Hepatocyte (in vitro differentiated cells): ENCODE results near the gene ARHGAP33. TPM values are rescaled to one million over a fixed set of nuclear protein-coding genes. Genes with fewer than 3 reads are reported as not detected.
A peak's percentile ranks its signal among the peaks of the same experiment; 100 is the strongest.

ENCODE experiments used
- DNase-seq: peaks from one replicate; pipeline ENCODE4 v3.0.0-alpha.2; 2016; ENCODE audit warnings: low spot score
- H2AFZ ChIP-seq: fragments of 200-600 bp; sonication (generic); 2 replicates; pipeline ENCODE4 v1.6.0; 2016; ENCODE audit warnings: antibody characterized with exemption, mild to moderate bottlenecking
- H3K27ac ChIP-seq: fragments of 200-600 bp; sonication (generic); 2 replicates; pipeline ENCODE4 v1.5.1; 2016; ENCODE audit warnings: mild to moderate bottlenecking
- H3K27me3 ChIP-seq: fragments of 200-600 bp; sonication (generic); 2 replicates; pipeline ENCODE4 v1.6.1; 2016
- H3K36me3 ChIP-seq: fragments of 200-600 bp; sonication (generic); replicated peaks from 2 replicates; pipeline ENCODE4 v1.5.1; 2016; ENCODE audit warnings: low read depth; ENCODE audit not compliant: insufficient read depth
- H3K4me1 ChIP-seq: fragments of 200-600 bp; sonication (generic); 2 replicates; pipeline ENCODE4 v1.5.1; 2016; ENCODE audit warnings: mild to moderate bottlenecking, moderate library complexity; ENCODE audit not compliant: insufficient read depth
- H3K4me2 ChIP-seq: fragments of 200-600 bp; sonication (generic); 2 replicates; pipeline ENCODE4 v1.6.0; 2016
- H3K4me3 ChIP-seq: fragments of 200-600 bp; sonication (generic); 2 replicates; pipeline ENCODE4 v1.5.1; 2016; ENCODE audit warnings: mild to moderate bottlenecking
- H3K79me2 ChIP-seq: fragments of 200-600 bp; sonication (generic); 2 replicates; pipeline ENCODE4 v1.6.0; 2017; ENCODE audit warnings: mild to moderate bottlenecking
- H3K9me2 ChIP-seq: fragments of 200-600 bp; sonication (generic); replicated peaks from 2 replicates; pipeline ENCODE4 v1.6.0; 2017; ENCODE audit warnings: mild to moderate bottlenecking; ENCODE audit not compliant: insufficient read depth
- H3K9me3 ChIP-seq: fragments of 200-600 bp; sonication (generic); 2 replicates; pipeline ENCODE4 v1.5.1; 2016; ENCODE audit warnings: low read depth, mild to moderate bottlenecking
- H4K20me1 ChIP-seq: fragments of 200-600 bp; sonication (generic); 2 replicates; pipeline ENCODE4 v1.6.0; 2016; ENCODE audit warnings: mild to moderate bottlenecking; ENCODE audit not compliant: insufficient read depth, poor library complexity, severe bottlenecking
- EZH2 ChIP-seq: fragments of 200-600 bp; sonication (generic); IDR thresholded peaks from 2 replicates; pipeline ENCODE4 v1.6.1; 2016; ENCODE audit warnings: antibody characterized with exemption, mild to moderate bottlenecking, borderline replicate concordance
- EZH2phosphoT487 ChIP-seq: fragments of 200-600 bp; sonication (generic); IDR thresholded peaks from one replicate; pipeline ENCODE4 v1.6.1; 2018; ENCODE audit warnings: antibody characterized with exemption, mild to moderate bottlenecking, low read depth, moderate library complexity; ENCODE audit not compliant: unreplicated experiment, severe bottlenecking
- WGBS: methylation state at CpG from one replicate; pipeline ENCODE4 v1.1.6; 2016; ENCODE audit warnings: low lambda C conversion rate; ENCODE audit errors: missing lambda C conversion rate; 5-methylcytosine and 5-hydroxymethylcytosine counted together
- polyA plus RNA-seq: library from polyadenylated mRNA; unstranded; fragments of >200 nt; fragmentation: Nextera tagmentation; extraction: Ambion mirVana; gene quantifications from 2 replicates; pipeline ENCODE4 v1.2.1, GENCODE V29; 2016
- total RNA-seq: library from RNA; depleted of rRNA; stranded (reverse); fragments of >200 nt; gene quantifications from 2 replicates; pipeline ENCODE4 v1.2.3, GENCODE V29; 2014
- TF ChIP-seq, protein P1 (sequence below): fragments of 200-600 bp; sonication (generic); IDR thresholded peaks from 2 replicates; pipeline ENCODE4 v1.5.1; 2016; ENCODE audit warnings: antibody characterized with exemption, mild to moderate bottlenecking; ENCODE audit not compliant: poor library complexity

ARHGAP33 gene, protein sequence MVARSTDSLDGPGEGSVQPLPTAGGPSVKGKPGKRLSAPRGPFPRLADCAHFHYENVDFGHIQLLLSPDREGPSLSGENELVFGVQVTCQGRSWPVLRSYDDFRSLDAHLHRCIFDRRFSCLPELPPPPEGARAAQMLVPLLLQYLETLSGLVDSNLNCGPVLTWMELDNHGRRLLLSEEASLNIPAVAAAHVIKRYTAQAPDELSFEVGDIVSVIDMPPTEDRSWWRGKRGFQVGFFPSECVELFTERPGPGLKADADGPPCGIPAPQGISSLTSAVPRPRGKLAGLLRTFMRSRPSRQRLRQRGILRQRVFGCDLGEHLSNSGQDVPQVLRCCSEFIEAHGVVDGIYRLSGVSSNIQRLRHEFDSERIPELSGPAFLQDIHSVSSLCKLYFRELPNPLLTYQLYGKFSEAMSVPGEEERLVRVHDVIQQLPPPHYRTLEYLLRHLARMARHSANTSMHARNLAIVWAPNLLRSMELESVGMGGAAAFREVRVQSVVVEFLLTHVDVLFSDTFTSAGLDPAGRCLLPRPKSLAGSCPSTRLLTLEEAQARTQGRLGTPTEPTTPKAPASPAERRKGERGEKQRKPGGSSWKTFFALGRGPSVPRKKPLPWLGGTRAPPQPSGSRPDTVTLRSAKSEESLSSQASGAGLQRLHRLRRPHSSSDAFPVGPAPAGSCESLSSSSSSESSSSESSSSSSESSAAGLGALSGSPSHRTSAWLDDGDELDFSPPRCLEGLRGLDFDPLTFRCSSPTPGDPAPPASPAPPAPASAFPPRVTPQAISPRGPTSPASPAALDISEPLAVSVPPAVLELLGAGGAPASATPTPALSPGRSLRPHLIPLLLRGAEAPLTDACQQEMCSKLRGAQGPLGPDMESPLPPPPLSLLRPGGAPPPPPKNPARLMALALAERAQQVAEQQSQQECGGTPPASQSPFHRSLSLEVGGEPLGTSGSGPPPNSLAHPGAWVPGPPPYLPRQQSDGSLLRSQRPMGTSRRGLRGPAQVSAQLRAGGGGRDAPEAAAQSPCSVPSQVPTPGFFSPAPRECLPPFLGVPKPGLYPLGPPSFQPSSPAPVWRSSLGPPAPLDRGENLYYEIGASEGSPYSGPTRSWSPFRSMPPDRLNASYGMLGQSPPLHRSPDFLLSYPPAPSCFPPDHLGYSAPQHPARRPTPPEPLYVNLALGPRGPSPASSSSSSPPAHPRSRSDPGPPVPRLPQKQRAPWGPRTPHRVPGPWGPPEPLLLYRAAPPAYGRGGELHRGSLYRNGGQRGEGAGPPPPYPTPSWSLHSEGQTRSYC
- 0.84 and 6.7 TPM in 2 replicates for total RNA-seq
- polyA plus RNA-seq, result 7.9 and 11.4 TPM in 2 replicates

DNA sequence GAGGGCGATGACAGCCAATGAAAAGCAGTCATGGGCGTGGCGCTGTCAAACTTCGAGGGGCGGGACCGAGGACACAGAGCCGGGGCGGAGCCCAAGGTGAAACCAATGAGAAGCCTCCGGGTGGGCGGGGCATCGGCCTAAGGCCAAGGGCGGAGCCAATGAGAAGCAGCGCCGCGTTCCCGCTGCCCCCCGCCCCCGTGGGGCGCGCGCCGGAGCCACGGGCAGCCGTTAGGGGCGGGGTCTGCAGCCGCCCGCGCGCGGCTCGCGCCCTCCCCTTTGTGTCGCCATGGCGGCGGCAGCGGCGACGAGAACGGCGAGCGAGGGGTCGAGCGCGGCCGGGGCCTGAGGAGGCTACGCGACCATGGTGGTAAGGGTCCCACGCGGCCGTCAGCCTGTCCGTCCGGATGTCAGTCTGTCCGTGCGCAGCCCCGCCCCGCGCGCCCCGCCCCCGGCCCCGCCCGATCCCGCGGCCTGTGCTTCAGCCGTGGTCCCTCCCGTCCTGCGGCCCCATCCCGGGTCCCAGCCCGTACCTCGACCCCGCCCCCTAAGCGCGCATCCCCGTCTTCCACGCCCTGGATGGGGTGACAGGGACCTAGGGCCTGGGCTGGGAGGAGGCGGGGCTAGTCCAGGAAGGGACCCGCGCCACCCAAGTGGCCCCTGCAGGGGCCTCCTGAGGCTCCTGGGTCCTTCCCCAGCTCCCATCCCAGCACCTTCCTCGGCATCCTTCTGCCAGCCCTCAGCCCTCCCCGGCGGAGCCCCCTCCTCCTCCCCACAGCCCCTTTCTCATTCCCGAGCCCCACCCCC lies at the start of gene ARHGAP33:
Gene ARHGAP33 (plus strand): TSS at position 267 of the 804 bp plus-strand sequence. CDS start 95 bp downstream, at position 362.
- DNase-seq, result peak; percentile 100
- H3K36me3 ChIP-seq, result no peaks in the 10 kb centered on the region
- H4K20me1 ChIP-seq, result no peaks in the 10 kb centered on the region
- peak within 1 kb of the TSS; percentile 54 for H3K4me3 ChIP-seq
- TF ChIP-seq EZH2, result no peak
- TF ChIP-seq EZH2phosphoT487, result no peak
- TF ChIP-seq, protein P1, sequence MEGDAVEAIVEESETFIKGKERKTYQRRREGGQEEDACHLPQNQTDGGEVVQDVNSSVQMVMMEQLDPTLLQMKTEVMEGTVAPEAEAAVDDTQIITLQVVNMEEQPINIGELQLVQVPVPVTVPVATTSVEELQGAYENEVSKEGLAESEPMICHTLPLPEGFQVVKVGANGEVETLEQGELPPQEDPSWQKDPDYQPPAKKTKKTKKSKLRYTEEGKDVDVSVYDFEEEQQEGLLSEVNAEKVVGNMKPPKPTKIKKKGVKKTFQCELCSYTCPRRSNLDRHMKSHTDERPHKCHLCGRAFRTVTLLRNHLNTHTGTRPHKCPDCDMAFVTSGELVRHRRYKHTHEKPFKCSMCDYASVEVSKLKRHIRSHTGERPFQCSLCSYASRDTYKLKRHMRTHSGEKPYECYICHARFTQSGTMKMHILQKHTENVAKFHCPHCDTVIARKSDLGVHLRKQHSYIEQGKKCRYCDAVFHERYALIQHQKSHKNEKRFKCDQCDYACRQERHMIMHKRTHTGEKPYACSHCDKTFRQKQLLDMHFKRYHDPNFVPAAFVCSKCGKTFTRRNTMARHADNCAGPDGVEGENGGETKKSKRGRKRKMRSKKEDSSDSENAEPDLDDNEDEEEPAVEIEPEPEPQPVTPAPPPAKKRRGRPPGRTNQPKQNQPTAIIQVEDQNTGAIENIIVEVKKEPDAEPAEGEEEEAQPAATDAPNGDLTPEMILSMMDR, result no peak
- H2AFZ ChIP-seq, result peak within 1 kb of the TSS; percentile 32
- no peaks in the 10 kb centered on the region for H3K9me3 ChIP-seq
- peaks cover 10% of the 10 kb centered on the region for H3K4me1 ChIP-seq
- H3K27me3 ChIP-seq, result no peaks in the 10 kb centered on the region
- H3K79me2 ChIP-seq, result peaks cover 4% of the 10 kb centered on the region
- no peak within 1 kb of the TSS for H3K27ac ChIP-seq
- under 1% methylated on average over 26 of the region's 82 CpGs for WGBS
- H3K4me2 ChIP-seq, result peak within 1 kb of the TSS; percentile 80
- no peaks in the 10 kb centered on the region for H3K9me2 ChIP-seq

DNA sequence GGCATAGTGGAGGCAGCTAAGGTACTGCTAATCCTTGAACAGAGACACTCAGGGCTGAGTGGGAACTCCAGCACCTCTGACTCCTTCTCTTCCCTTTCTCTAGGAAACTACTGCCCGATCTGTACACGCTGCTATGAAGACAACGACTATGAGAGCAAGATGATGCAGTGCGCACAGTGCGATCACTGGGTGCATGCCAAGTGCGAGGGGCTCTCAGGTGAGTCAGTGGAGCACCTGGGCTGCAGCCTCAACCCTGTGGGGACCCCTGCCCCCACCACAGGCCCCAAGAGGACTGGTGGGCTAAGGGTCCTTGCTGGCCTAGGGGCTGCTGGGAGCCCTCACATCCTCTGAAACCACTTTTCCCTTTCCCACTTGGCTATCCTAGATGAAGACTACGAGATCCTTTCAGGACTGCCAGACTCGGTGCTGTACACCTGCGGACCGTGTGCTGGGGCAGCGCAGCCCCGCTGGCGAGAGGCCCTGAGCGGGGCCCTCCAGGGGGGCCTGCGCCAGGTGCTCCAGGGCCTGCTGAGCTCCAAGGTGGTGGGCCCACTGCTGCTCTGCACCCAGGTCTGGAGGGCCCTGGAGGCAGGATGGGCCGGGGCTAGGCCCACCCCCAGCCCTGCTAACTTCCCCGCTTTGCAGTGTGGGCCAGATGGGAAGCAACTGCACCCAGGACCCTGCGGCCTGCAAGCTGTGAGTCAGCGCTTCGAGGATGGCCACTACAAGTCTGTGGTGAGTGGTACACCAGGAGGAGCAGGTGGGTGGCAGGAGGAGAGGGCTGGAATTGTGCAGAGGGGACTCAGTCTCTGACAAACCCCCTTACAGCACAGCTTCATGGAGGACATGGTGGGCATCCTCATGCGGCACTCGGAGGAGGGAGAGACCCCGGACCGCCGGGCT lies 48.1 kb upstream of the ARHGAP33 start:
- H2AFZ ChIP-seq, result no peak overlapping the region
- no peaks in the 10 kb centered on the region for H4K20me1 ChIP-seq
- TF ChIP-seq EZH2, result no peak
- TF ChIP-seq, protein P1, result no peak
- H3K9me2 ChIP-seq, result no peaks in the 10 kb centered on the region
- no peak for DNase-seq
- H3K36me3 ChIP-seq, result no peaks in the 10 kb centered on the region
- H3K4me3 ChIP-seq, result no peak overlapping the region
- H3K79me2 ChIP-seq, result peaks cover 2% of the 10 kb centered on the region
- no peaks in the 10 kb centered on the region for H3K4me1 ChIP-seq
- no peak overlapping the region for H3K27ac ChIP-seq
- WGBS, result 97% methylated on average over 25 of the region's 25 CpGs
- no peak overlapping the region for H3K4me2 ChIP-seq
- no peaks in the 10 kb centered on the region for H3K27me3 ChIP-seq
- H3K9me3 ChIP-seq, result no peaks in the 10 kb centered on the region
